ENCODE measurements around the gene FAM120A. TPM values are rescaled to one million over a fixed set of nuclear protein-coding genes. Genes with fewer than 3 reads are reported as not detected.

The FAM120A gene
- total and polyA plus RNA-seq, 12 donors = 42.6 to 147 (median 96.4) TPM

GRCh38 chr9:93591301-93592007 is 140.0 kb downstream of the FAM120A start:
- intact Hi-C loops (cut with DNase I) = no loop called here
- Histone ChIP-seq H3K4me1 (replicated peaks in 1 of 2) (peaks cover 6 to 30% of the 10 kb centered on the region in 2 donors), H3K36me3 (replicated peaks in 1 of 2) (no peaks in the 10 kb centered on the region), H3K27ac (peak overlapping the region in 1 of 5 donors; percentile 26), H3K9me3 (replicated peaks in 1 of 3) (no peaks in the 10 kb centered on the region), H3K27me3 (no peaks in the 10 kb centered on the region), H3K4me3 (no peak overlapping the region)
- DNase-seq = peak in 3 of 7 donors; percentile 11 to 50 (median 20)
- TF ChIP-seq CTCF (IDR thresholded peaks at IDR 0.05) (no peak), POLR2A (IDR thresholded peaks at IDR 0.05) (no peak)
- WGBS, 4 donors = 62 to 72% (median 63%) methylated on average over 11 to 13 of the region's 13 CpGs

GRCh38 chr9:93592008-93592642 is 140.6 kb downstream of the FAM120A start:
- TF ChIP-seq CTCF (IDR thresholded peaks at IDR 0.05) (no peak), POLR2A (IDR thresholded peaks at IDR 0.05) (no peak)
- 89 to 98% (median 96%) methylated on average over 8 of the region's 8 CpGs for WGBS, 4 donors
- H3K27ac ChIP-seq = no peak overlapping the region
- intact Hi-C loops (cut with DNase I) = no loop called here
- peak in 2 of 7 donors; percentile 10 to 12 for DNase-seq
- H3K4me3 ChIP-seq = no peak overlapping the region
- H3K4me1 ChIP-seq (replicated peaks in 1 of 2) = peaks cover 6 to 30% of the 10 kb centered on the region in 2 donors
- no peaks in the 10 kb centered on the region for H3K36me3 ChIP-seq (replicated peaks in 1 of 2)
- no peaks in the 10 kb centered on the region for H3K27me3 ChIP-seq
- no peaks in the 10 kb centered on the region for H3K9me3 ChIP-seq (replicated peaks in 1 of 3)

- Histone ChIP-seq H3K4me1 (replicated peaks in 1 of 2) (peaks cover 6 to 30% of the 10 kb centered on the region in 2 donors), H3K27ac (no peak overlapping the region), H3K9me3 (replicated peaks in 1 of 3) (no peaks in the 10 kb centered on the region), H3K4me3 (no peak overlapping the region), H3K36me3 (replicated peaks in 1 of 2) (no peaks in the 10 kb centered on the region), H3K27me3 (no peaks in the 10 kb centered on the region)
- intact Hi-C loops (cut with DNase I) = no loop called here
- WGBS, 4 donors = 67 to 88% (median 85%) methylated on average over 1 to 2 of the region's 2 CpGs
- peak in 3 of 7 donors; percentile 9 to 53 (median 18) for DNase-seq
- TF ChIP-seq POLR2A (IDR thresholded peaks at IDR 0.05) (no peak), CTCF (IDR thresholded peaks at IDR 0.05) (no peak)
These were observed 141.1 kb downstream of the FAM120A start for GRCh38 chr9:93592643-93593021.

GRCh38 chr9:93593144-93593658 is 141.7 kb downstream of the FAM120A start:
- no peaks in the 10 kb centered on the region for H3K9me3 ChIP-seq (replicated peaks in 1 of 3)
- intact Hi-C loops (cut with DNase I) = no loop called here
- H3K4me1 ChIP-seq (replicated peaks in 1 of 2) = peaks cover 6 to 30% of the 10 kb centered on the region in 2 donors
- TF ChIP-seq POLR2A (IDR thresholded peaks at IDR 0.05) = no peak
- no peak for TF ChIP-seq CTCF (IDR thresholded peaks at IDR 0.05)
- H3K27me3 ChIP-seq = no peaks in the 10 kb centered on the region
- peak in 1 of 7 donors; percentile 5 for DNase-seq
- no peak overlapping the region for H3K4me3 ChIP-seq
- 83 to 92% (median 89%) methylated on average over 2 of the region's 2 CpGs for WGBS, 4 donors
- no peaks in the 10 kb centered on the region for H3K36me3 ChIP-seq (replicated peaks in 1 of 2)
- H3K27ac ChIP-seq = no peak overlapping the region

Measured in adrenal gland (tissue), 12 donors.